Measurements from ENCODE around the gene GALNT17.
"Not testable (repeated sequence)": the region's sequence is repeated elsewhere in the genome, so short reads cannot be mapped to it uniquely, and the experiment has no call there.

The GALNT17 gene

GRCh38 chr7:71254751-71255150, 122.8 kb downstream of the GALNT17 start:
- TF ChIP-seq, protein P1, sequence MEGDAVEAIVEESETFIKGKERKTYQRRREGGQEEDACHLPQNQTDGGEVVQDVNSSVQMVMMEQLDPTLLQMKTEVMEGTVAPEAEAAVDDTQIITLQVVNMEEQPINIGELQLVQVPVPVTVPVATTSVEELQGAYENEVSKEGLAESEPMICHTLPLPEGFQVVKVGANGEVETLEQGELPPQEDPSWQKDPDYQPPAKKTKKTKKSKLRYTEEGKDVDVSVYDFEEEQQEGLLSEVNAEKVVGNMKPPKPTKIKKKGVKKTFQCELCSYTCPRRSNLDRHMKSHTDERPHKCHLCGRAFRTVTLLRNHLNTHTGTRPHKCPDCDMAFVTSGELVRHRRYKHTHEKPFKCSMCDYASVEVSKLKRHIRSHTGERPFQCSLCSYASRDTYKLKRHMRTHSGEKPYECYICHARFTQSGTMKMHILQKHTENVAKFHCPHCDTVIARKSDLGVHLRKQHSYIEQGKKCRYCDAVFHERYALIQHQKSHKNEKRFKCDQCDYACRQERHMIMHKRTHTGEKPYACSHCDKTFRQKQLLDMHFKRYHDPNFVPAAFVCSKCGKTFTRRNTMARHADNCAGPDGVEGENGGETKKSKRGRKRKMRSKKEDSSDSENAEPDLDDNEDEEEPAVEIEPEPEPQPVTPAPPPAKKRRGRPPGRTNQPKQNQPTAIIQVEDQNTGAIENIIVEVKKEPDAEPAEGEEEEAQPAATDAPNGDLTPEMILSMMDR (IDR thresholded peaks at IDR 0.05; ENCODE audit: borderline replicate concordance, control extremely low read depth, extremely low read depth, insufficient read depth, missing control alignments): no peak
- in situ Hi-C loops (cut with MboI; ENCODE audit: low sequenced_read_pairs, unreplicated experiment): no loop called here
- no peak for DNase-seq (ENCODE audit: low spot score)

GRCh38 chr7:71255537-71256178, 123.7 kb downstream of the GALNT17 start:
- no peak for DNase-seq (ENCODE audit: low spot score)
- in situ Hi-C loops (cut with MboI; ENCODE audit: low sequenced_read_pairs, unreplicated experiment): no loop called here
- TF ChIP-seq, protein P1 (IDR thresholded peaks at IDR 0.05; ENCODE audit: borderline replicate concordance, control extremely low read depth, extremely low read depth, insufficient read depth, missing control alignments): no peak

DNA sequence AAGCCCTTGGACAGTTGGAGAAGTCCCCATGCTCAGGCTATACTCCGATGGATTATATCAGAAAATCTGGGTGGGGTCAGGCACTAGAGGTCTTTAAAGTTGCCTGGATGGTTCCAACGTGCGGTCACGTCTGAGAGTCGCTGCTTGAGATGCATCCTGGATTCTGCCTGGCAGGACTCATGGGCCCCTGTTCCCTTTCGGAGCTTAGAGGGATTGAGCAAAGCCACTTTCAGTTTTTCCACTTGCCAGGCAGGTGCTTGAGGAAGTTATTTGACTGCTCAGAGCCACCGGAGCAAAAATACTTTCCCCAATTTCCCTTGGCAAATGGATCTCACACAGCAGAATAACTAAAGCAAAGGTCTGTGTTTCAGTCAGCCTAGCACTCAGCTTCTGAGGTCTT, 129.1 kb downstream of the GALNT17 start:
- no peak for DNase-seq (ENCODE audit: low spot score)
- TF ChIP-seq, protein P1 (IDR thresholded peaks at IDR 0.05; ENCODE audit: borderline replicate concordance, control extremely low read depth, extremely low read depth, insufficient read depth, missing control alignments): no peak
- in situ Hi-C loops (cut with MboI; ENCODE audit: low sequenced_read_pairs, unreplicated experiment): no loop called here

GRCh38 chr7:71262834-71263233, 130.9 kb downstream of the GALNT17 start:
- DNase-seq (ENCODE audit: low spot score); in situ Hi-C loops (cut with MboI; ENCODE audit: low sequenced_read_pairs, unreplicated experiment): not testable (repeated sequence)

GRCh38 chr7:71264005-71264404, 132.1 kb downstream of the GALNT17 start:
- TF ChIP-seq, protein P1 (IDR thresholded peaks at IDR 0.05; ENCODE audit: borderline replicate concordance, control extremely low read depth, extremely low read depth, insufficient read depth, missing control alignments): no peak
- in situ Hi-C loops (cut with MboI; ENCODE audit: low sequenced_read_pairs, unreplicated experiment): no loop called here
- DNase-seq (ENCODE audit: low spot score): no peak

GRCh38 chr7:71266912-71267311, 135.0 kb downstream of the GALNT17 start:
- no peak for DNase-seq (ENCODE audit: low spot score)
- in situ Hi-C loops (cut with MboI; ENCODE audit: low sequenced_read_pairs, unreplicated experiment): no loop called here
- TF ChIP-seq, protein P1 (IDR thresholded peaks at IDR 0.05; ENCODE audit: borderline replicate concordance, control extremely low read depth, extremely low read depth, insufficient read depth, missing control alignments): no peak

- no peak for DNase-seq (ENCODE audit: low spot score)
- TF ChIP-seq, protein P1 (IDR thresholded peaks at IDR 0.05; ENCODE audit: borderline replicate concordance, control extremely low read depth, extremely low read depth, insufficient read depth, missing control alignments): no peak
- in situ Hi-C loops (cut with MboI; ENCODE audit: low sequenced_read_pairs, unreplicated experiment): no loop called here
Observed at GRCh38 chr7:71267734-71268469, 136.0 kb downstream of the GALNT17 start.
